CD14-positive monocyte (primary cell): Measurements from ENCODE around the gene NAA60. TPM values are rescaled to one million over a fixed set of nuclear protein-coding genes. Genes with fewer than 3 reads are reported as not detected.

ENCODE experiments used
- DNase-seq, 3 donors: peaks; one replicate each; pipeline ENCODE4 v3.0.0-alpha.2; 2011 to 2022
- H2AFZ ChIP-seq: 2 replicates; pipeline ENCODE4 v1.6.0; 2012; ENCODE audit warnings: mild to moderate bottlenecking, low read depth, low read length, inconsistent platforms; ENCODE audit not compliant: insufficient read depth, poor library complexity, severe bottlenecking
- H3K27ac ChIP-seq, 2 donors: 1 replicate in 1 of 2; 2 replicates in 1 of 2; pipeline ENCODE4 v1.5.1; 2012 to 2013; ENCODE audit warnings: low read length in 2 of 2, control low read depth in 1 of 2, inconsistent platforms in 1 of 2, low read depth in 1 of 2, mild to moderate bottlenecking in 1 of 2
- H3K27me3 ChIP-seq, 2 donors: one replicate each; pipeline versions ENCODE4 v1.6.0 to v1.6.1; 2011 to 2013; ENCODE audit warnings: low read length in 2 of 2; ENCODE audit not compliant: control insufficient read depth in 2 of 2, insufficient read depth in 2 of 2
- H3K36me3 ChIP-seq, 2 donors: replicated peaks in 1 of 2; 1 replicate in 1 of 2; 2 replicates in 1 of 2; pipeline versions ENCODE4 v1.5.1 to v1.6.1; 2012 to 2013; ENCODE audit warnings: low read length in 2 of 2, control low read depth in 1 of 2, inconsistent platforms in 1 of 2, mild to moderate bottlenecking in 1 of 2; ENCODE audit not compliant: insufficient read depth in 2 of 2, control insufficient read depth in 1 of 2
- H3K4me1 ChIP-seq, 2 donors: 1 replicate in 1 of 2; 2 replicates in 1 of 2; pipeline versions ENCODE4 v1.5.1 to v1.6.1; 2012 to 2013; ENCODE audit warnings: low read length in 2 of 2, control low read depth in 1 of 2, inconsistent platforms in 1 of 2, mild to moderate bottlenecking in 1 of 2, moderate library complexity in 1 of 2; ENCODE audit not compliant: insufficient read depth in 2 of 2, control insufficient read depth in 1 of 2
- H3K4me2 ChIP-seq: replicated peaks from 2 replicates; pipeline ENCODE3; 2012; ENCODE audit warnings: low read length, moderate library complexity, mild to moderate bottlenecking; ENCODE audit not compliant: poor library complexity, severe bottlenecking; ENCODE audit errors: extremely low read depth
- H3K4me3 ChIP-seq, 3 experiments: fragments of 200-600 bp in 1 of 3; sonication (generic) in 1 of 3; replicated peaks in 1 of 3; 1 replicate in 2 of 3; 2 replicates in 1 of 3; pipeline ENCODE4 v1.5.1; 2011 to 2013; ENCODE audit warnings: low read length in 3 of 3, mild to moderate bottlenecking in 3 of 3, control low read depth in 2 of 3, low read depth in 2 of 3, inconsistent platforms in 1 of 3, moderate library complexity in 1 of 3
- H3K79me2 ChIP-seq: 2 replicates; pipeline ENCODE4 v1.6.0; 2012; ENCODE audit warnings: mild to moderate bottlenecking, control low read depth, inconsistent platforms, low read length, moderate library complexity; ENCODE audit not compliant: insufficient read depth
- H3K9ac ChIP-seq: 2 replicates; pipeline ENCODE4 v1.6.0; 2017; ENCODE audit warnings: low read length, mild to moderate bottlenecking; ENCODE audit not compliant: insufficient read depth, poor library complexity, severe bottlenecking
- H3K9me3 ChIP-seq, 2 donors: replicated peaks in 1 of 2; 1 replicate in 1 of 2; 2 replicates in 1 of 2; pipeline versions ENCODE4 v1.5.1 to v1.6.1; 2012 to 2013; ENCODE audit warnings: low read length in 2 of 2, control low read depth in 1 of 2; ENCODE audit not compliant: control insufficient read depth in 1 of 2, insufficient read depth in 1 of 2
- H4K20me1 ChIP-seq: 2 replicates; pipeline ENCODE4 v1.6.0; 2012; ENCODE audit warnings: mild to moderate bottlenecking, low read length, control low read depth, moderate library complexity; ENCODE audit not compliant: insufficient read depth
- H3K27ac Mint-ChIP-seq, 7 donors: one replicate each; pipeline ENCODE4 v1.8.0; 2020; ENCODE audit warnings: mild to moderate bottlenecking in 7 of 7, mixed read lengths in 7 of 7, moderate library complexity in 6 of 7, inconsistent platforms in 2 of 7
- H3K27me3 Mint-ChIP-seq, 3 donors: one replicate each; pipeline ENCODE4 v1.8.0; 2021 to 2022; ENCODE audit warnings: low read depth in 3 of 3, mild to moderate bottlenecking in 3 of 3, mixed read lengths in 3 of 3, moderate library complexity in 3 of 3, inconsistent platforms in 1 of 3
- H3K36me3 Mint-ChIP-seq, 2 donors: one replicate each; pipeline ENCODE4 v1.8.0; 2020; ENCODE audit warnings: mixed read lengths in 2 of 2, inconsistent platforms in 1 of 2, mild to moderate bottlenecking in 1 of 2
- H3K4me1 Mint-ChIP-seq: one replicate; pipeline ENCODE4 v1.8.0; 2020; ENCODE audit warnings: mild to moderate bottlenecking, mixed read lengths
- H3K4me3 Mint-ChIP-seq, 2 donors: one replicate each; pipeline ENCODE4 v1.8.0; 2020; ENCODE audit warnings: mild to moderate bottlenecking in 2 of 2, mixed read lengths in 2 of 2, moderate library complexity in 1 of 2
- H3K9me3 Mint-ChIP-seq, 7 donors: one replicate each; pipeline ENCODE4 v1.8.0; 2020 to 2022; ENCODE audit warnings: mixed read lengths in 7 of 7, mild to moderate bottlenecking in 6 of 7, moderate library complexity in 6 of 7, inconsistent platforms in 2 of 7
- CTCF ChIP-seq: fragments of 200-600 bp; IDR thresholded peaks from one replicate; pipeline ENCODE4 v1.8.0; 2022; ENCODE audit warnings: antibody characterized with exemption, mild to moderate bottlenecking
- WGBS: methylation state at CpG from one replicate; pipeline ENCODE4 v1.1.5; 2013; ENCODE audit warnings: missing lambda C conversion rate; ENCODE audit not compliant: insufficient coverage; 5-methylcytosine and 5-hydroxymethylcytosine counted together
- intact Hi-C, 2 donors: fragments of 100-400 bp; cut with micrococcal nuclease; formaldehyde crosslinking; loops; one replicate each; pipeline versions ENCODE4 v1.15.0 to v1.15.1; 2023
- polyA plus RNA-seq, 3 donors: library from polyadenylated mRNA; depleted of rRNA in 1 of 3; unstranded in 2 of 3; stranded (reverse) in 1 of 3; fragments of 300-500 nt in 2 of 3; fragments of >200 nt in 1 of 3; fragmentation: Illumina TruSeq in 2 of 3; gene quantifications; 1 replicate in 2 of 3; 2 replicates in 1 of 3; pipeline ENCODE4 v1.2.3, GENCODE V29; 2012 to 2021

NAA60 gene
- polyA plus RNA-seq, 3 donors, result 19.5 to 48.8 (median 29.7) TPM

GRCh38 chr16:3495176-3495575 is 51.7 kb downstream of the NAA60 start, which contains the start of gene C16orf90:
Gene C16orf90 (minus strand): TSS chr16:3495489. CDS start chr16:3495421, 68 bp downstream.
- no peak within 1 kb of the TSS for H3K27ac ChIP-seq
- Mint-ChIP-seq H3K4me3 (no peak within 1 kb of the TSS), H3K27me3 (peaks cover 0 to 14% (median 3%) of the 10 kb centered on the region in 3 donors), H3K4me1 (peaks cover 6% of the 10 kb centered on the region), H3K36me3 (no peaks in the 10 kb centered on the region), H3K27ac (no peak within 1 kb of the TSS), H3K9me3 (peaks cover 0 to 3% (median 0%) of the 10 kb centered on the region in 7 donors)
- H3K4me1 ChIP-seq, result peaks cover 1 to 5% of the 10 kb centered on the region in 2 donors
- no peaks in the 10 kb centered on the region for H3K9me3 ChIP-seq
- no peaks in the 10 kb centered on the region for H3K79me2 ChIP-seq
- no peak for DNase-seq
- H3K27me3 ChIP-seq, result no peaks in the 10 kb centered on the region
- H2AFZ ChIP-seq, result no peak within 1 kb of the TSS
- no peaks in the 10 kb centered on the region for H3K36me3 ChIP-seq
- no peaks in the 10 kb centered on the region for H4K20me1 ChIP-seq
- no peak within 1 kb of the TSS for H3K9ac ChIP-seq
- no peak within 1 kb of the TSS for H3K4me3 ChIP-seq
- 100% methylated on average over 1 of the region's 3 CpGs for WGBS
- no peak within 1 kb of the TSS for H3K4me2 ChIP-seq
- no peak for TF ChIP-seq CTCF
- intact Hi-C loops, result loop anchor here in 1 of 2 donors (5.0 kb wide), 1 partner anchor 33 kb away; no protein-coding TSS in a partner anchor

GRCh38 chr16:3496386-3496785 is 52.9 kb downstream of the NAA60 start:
- Histone ChIP-seq H3K27ac (no peak overlapping the region), H4K20me1 (no peaks in the 10 kb centered on the region), H3K27me3 (no peaks in the 10 kb centered on the region), H3K4me3 (no peak overlapping the region), H3K36me3 (no peaks in the 10 kb centered on the region), H2AFZ (no peak overlapping the region), H3K79me2 (no peaks in the 10 kb centered on the region), H3K9me3 (no peaks in the 10 kb centered on the region), H3K4me2 (no peak overlapping the region), H3K9ac (no peak overlapping the region), H3K4me1 (peaks cover 10 to 16% of the 10 kb centered on the region in 2 donors)
- no peak for DNase-seq
- Mint-ChIP-seq H3K9me3 (peaks cover 0 to 5% (median 3%) of the 10 kb centered on the region in 7 donors), H3K4me1 (peaks cover 17% of the 10 kb centered on the region), H3K4me3 (no peak overlapping the region), H3K27me3 (peaks cover 0 to 15% (median 6%) of the 10 kb centered on the region in 3 donors), H3K36me3 (no peaks in the 10 kb centered on the region), H3K27ac (no peak overlapping the region)
- intact Hi-C loops, result loop anchor here in 1 of 2 donors (5.0 kb wide), 1 partner anchor 34 kb away; no protein-coding TSS in a partner anchor
- 97% methylated on average over 17 of the region's 30 CpGs for WGBS
- no peak for TF ChIP-seq CTCF
